Cardiac fibroblast (primary cell): ENCODE data around the gene TEKTIP1.

Experiments
- DNase-seq, 2 donors: peaks; one replicate each; pipeline versions ENCODE4 v3.0.0 to v3.0.0-alpha.2; 2010; ENCODE audit warnings: low read depth in 2 of 2
- H3K4me3 ChIP-seq, 2 donors: replicated peaks in 1 of 2; 1 replicate in 1 of 2; 2 replicates in 1 of 2; pipeline ENCODE4 v1.5.1; 2011; ENCODE audit warnings: low read depth in 2 of 2, low read length in 2 of 2, mild to moderate bottlenecking in 2 of 2, moderate library complexity in 1 of 2
- TF ChIP-seq, protein P1 (sequence below): IDR thresholded peaks from one replicate; pipeline ENCODE4 v1.5.1; 2011; ENCODE audit warnings: low read depth, mild to moderate bottlenecking, low read length, inconsistent platforms

The TEKTIP1 gene

DNA sequence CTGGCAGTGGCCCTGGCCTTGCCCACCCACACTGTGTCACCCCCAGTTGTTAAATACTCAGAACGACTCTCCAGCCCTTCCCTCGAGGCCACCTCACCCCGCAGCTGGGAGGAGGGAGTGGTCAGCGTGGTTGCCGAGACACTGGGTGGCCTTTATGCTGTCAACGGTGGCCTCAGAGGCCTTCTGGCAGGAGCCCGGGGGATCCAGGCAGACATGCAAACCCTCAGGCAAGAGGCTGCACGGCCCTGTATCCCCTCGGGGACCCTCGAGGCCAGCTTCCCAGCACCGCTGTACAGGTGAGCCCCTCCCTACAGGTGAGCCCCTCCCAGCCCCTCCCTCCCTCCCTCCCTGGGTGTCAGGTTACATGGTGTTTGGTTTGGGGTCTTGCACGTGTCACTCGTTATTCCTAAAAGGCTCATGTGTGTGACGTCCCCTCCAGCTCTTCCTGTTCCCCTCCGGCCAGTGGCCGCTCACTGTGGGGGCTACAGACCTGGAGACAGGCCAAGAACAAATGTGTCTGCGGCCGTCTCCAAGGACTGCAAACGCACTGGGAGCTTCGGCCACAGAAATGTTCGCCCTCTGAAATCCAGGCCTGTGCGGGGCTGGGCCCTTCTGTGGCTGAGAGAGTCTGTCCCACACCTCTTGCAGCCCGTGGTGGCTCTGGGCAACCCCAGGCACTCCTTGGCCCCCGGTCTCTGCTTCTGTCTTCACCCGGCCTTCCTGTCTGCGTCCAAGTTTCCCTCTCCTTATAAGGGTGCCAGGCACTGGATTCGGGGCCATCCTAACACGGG is at the start of gene TEKTIP1:
TSS of gene TEKTIP1 (plus strand) at position 210 of the 791 bp plus-strand sequence. CDS start at position 214, 4 bp downstream.
- H3K4me3 ChIP-seq = no peak within 1 kb of the TSS
- DNase-seq = no peak
- TF ChIP-seq, protein P1, sequence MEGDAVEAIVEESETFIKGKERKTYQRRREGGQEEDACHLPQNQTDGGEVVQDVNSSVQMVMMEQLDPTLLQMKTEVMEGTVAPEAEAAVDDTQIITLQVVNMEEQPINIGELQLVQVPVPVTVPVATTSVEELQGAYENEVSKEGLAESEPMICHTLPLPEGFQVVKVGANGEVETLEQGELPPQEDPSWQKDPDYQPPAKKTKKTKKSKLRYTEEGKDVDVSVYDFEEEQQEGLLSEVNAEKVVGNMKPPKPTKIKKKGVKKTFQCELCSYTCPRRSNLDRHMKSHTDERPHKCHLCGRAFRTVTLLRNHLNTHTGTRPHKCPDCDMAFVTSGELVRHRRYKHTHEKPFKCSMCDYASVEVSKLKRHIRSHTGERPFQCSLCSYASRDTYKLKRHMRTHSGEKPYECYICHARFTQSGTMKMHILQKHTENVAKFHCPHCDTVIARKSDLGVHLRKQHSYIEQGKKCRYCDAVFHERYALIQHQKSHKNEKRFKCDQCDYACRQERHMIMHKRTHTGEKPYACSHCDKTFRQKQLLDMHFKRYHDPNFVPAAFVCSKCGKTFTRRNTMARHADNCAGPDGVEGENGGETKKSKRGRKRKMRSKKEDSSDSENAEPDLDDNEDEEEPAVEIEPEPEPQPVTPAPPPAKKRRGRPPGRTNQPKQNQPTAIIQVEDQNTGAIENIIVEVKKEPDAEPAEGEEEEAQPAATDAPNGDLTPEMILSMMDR = no peak

DNA sequence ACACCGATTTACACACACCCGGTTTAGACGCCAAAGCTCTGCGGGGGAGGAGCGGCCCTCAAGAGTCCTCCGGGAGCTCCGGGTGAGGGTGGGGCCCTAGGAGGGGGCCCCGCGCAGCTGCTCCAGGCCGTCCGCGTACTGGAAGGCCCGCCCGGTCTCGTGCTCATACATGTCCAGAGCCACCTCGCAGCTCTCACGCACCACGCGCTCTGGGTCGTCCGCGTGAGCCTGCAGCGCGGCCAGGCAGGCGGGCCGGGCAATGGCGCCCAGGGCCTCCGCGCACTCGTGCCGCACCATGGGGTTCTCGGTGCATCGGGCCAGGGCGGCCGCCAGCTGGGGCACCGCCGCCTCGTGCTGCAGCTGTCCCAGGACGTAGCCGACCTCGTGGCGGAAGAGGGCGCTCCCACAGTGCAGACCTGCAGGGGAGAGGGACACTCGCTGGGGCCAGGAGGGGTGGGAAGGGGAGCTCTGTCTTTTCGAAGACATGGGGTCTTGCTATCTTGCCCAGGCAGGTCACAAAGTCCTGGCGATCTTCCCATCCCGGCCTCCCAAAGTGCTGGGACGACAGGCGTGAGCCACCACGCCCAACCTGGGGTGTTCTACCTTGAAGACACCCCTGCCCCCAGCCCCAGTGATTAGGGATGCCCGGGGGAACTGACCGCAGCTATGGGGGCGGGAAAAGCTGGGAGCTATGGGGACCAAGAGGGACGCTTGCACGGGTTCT is 47.4 kb upstream of the TEKTIP1 start:
- no peak for DNase-seq
- H3K4me3 ChIP-seq = no peak overlapping the region
- TF ChIP-seq, protein P1 = no peak

DNA sequence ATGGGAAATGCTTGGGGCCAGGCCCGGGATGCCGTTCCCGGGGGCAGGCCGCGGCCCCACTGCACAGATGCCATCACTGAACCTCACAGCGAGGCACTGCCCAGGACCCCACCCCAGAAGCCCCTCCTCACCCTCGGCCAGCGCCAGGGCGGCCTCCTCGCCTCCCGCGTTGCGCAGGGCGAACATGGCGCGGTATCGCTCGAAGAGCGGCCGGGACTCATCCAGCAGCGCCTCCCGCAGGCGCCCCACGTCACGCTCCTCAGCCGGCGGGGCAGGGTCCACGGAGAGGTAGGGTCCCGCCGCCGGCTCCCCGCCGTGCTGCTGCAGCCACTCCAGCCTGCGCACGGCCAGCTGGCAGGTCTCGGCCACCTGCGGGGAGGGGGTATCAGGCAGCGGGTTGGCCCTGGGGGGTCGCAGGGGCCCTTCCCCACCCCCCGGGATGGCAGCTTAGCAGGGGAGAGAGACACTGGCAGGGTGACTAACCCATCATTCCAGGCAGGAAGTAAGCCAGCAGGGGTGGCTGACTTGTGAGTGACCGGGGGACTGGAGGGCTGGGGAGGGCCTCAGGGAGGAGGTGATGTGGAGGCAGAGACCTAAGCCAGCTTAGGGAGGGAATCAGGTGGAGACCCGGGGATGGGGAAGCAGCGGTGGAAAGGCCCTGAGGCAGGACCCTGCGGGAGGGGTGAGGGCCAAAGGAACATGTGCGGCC is 46.7 kb upstream of the TEKTIP1 start:
- no peak for DNase-seq
- TF ChIP-seq, protein P1 = no peak
- no peak overlapping the region for H3K4me3 ChIP-seq

DNA sequence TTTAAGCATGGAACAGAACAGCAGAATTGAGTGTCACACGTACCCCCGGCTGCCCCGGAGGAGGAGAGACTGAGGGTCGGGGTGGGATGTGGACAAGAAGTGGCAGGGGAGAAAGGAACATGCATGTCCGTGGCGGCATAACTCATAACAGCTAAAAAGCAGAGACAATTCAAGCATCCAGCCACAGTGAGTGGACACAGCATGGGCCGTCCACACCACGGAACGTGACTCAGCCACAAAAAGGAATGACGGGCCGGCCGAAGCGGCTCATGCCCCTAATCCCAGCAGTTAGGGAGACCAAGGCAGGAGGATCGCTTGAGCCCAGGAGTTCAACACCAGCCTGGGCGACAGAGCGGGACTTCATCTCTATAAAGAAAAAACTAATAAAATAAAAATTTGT is 46.1 kb upstream of the TEKTIP1 start:
- no peak overlapping the region for H3K4me3 ChIP-seq
- TF ChIP-seq, protein P1 = no peak
- DNase-seq = no peak

DNA sequence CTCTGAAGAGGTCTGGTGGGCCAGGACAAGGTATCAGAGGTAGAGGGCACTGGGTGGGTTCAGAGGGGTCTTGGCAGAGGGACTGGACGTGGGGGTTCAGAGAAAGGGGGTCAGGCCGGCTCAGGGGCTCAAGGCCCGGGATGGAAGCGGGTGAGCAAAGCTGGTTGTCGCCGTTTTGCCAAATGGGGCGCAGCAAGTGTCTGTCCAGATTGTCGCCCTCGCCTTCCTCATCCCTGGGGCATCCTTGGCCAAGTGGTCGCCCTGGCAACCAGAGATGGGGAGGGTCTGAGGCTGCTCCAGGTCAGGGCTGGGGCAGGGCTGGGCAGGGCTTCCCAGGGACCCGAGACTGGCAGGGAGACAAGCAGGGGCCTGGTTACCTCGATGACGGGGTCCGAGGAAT is 45.3 kb upstream of the TEKTIP1 start:
- TF ChIP-seq, protein P1 = no peak
- no peak overlapping the region for H3K4me3 ChIP-seq
- no peak for DNase-seq

DNA sequence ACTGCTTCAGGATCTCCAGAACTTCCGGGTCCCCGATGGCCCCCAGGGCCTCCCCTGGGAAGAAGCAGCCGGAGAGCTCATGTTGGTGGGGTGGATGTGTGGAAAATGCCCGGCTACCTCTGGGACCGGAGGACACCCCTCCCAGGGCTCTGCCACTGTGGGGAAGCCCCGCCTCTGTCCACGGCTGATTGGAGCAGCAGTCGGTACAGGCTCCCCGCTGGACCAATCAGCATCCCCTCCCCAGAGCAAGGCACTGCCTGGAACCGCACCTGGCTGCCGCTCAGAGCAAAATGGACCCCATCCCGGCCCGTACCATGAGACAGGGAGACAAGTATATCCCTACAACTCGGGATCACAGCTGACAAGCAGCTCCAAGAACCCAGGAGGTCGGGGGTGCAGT is 44.9 kb upstream of the TEKTIP1 start:
- TF ChIP-seq, protein P1 = no peak
- H3K4me3 ChIP-seq = no peak overlapping the region
- no peak for DNase-seq
